HepG2 (cell line): ENCODE measurements around the gene CD177. TPM values are rescaled to one million over a fixed set of nuclear protein-coding genes. Genes with fewer than 3 reads are reported as not detected.

Experiments
- ATAC-seq: fragments of 200-7000 bp; cut with Tn5 transposase; 3 replicates; pipeline ENCODE4 v1.9.1; 2020; ENCODE audit warnings: mild to moderate bottlenecking, moderate library complexity
- BruUV-seq: library from RNA; stranded (reverse); fragments of 400-500 nt; replicated peaks from 2 replicates; lab custom pipeline; 2021; lab: Mats Ljungman, UMichigan
- CTCF ChIA-PET: fragments of 300-600 bp; formaldehyde crosslinking; extraction: SDS; loops from one replicate; lab custom pipeline; 2021; ENCODE audit warnings: low total read pairs, inconsistent platforms, low intra/inter-chr PET ratio; lab: Yijun Ruan, JAX
- POLR2A ChIA-PET: fragments of 350-600 bp; sonication (Branson Sonifier 250); formaldehyde crosslinking; loops from one replicate; lab custom pipeline; 2020; ENCODE audit warnings: antibody characterized with exemption, inconsistent platforms; lab: Yijun Ruan, JAX
- DNase-seq: peaks from one replicate; pipeline ENCODE4 v3.0.0-alpha.2; 2015; ENCODE audit warnings: low spot score
- FAIRE-seq: peaks from 3 replicates; lab custom pipeline; 2011; peaks lifted over from hg19 to GRCh38; lab: Jason Lieb, UNC
- H2AFZ ChIP-seq: one replicate; pipeline ENCODE4 v1.6.1; 2011; ENCODE audit warnings: low read length, inconsistent platforms
- H3K27ac ChIP-seq: fragments of 300-600 bp; 3 replicates; pipeline ENCODE4 v1.8.0; 2011; ENCODE audit warnings: mixed run types, mild to moderate bottlenecking, mixed read lengths, low read length, inconsistent platforms; ENCODE audit not compliant: insufficient read depth; ENCODE audit errors: extremely low read length
- H3K27me3 ChIP-seq, 2 experiments: fragments of 200-600 bp in 1 of 2; 2 replicates in 1 of 2; 3 replicates in 1 of 2; pipeline versions ENCODE4 v1.6.0 to v1.8.0; 2011; ENCODE audit warnings: low read length in 2 of 2, mild to moderate bottlenecking in 2 of 2, moderate library complexity in 2 of 2, inconsistent platforms in 1 of 2; ENCODE audit not compliant: insufficient read depth in 2 of 2, control insufficient read depth in 1 of 2
- H3K36me3 ChIP-seq, 2 experiments: fragments of 200-600 bp in 1 of 2; replicated peaks in 1 of 2; 2 replicates in 1 of 2; 3 replicates in 1 of 2; pipeline versions ENCODE4 v1.5.1 to v1.8.0; 2011; ENCODE audit warnings: low read length in 2 of 2, inconsistent platforms in 1 of 2; ENCODE audit not compliant: insufficient read depth in 2 of 2, control insufficient read depth in 1 of 2
- H3K4me1 ChIP-seq: 2 replicates; pipeline ENCODE4 v1.5.1; 2012; ENCODE audit warnings: low read length, inconsistent platforms; ENCODE audit not compliant: insufficient read depth
- H3K4me2 ChIP-seq: 2 replicates; pipeline ENCODE4 v1.6.0; 2011; ENCODE audit warnings: low read depth, low read length, inconsistent platforms
- H3K4me3 ChIP-seq, 3 experiments: fragments of 200-600 bp in 1 of 3; sonication (generic), shearing (Covaris generic) in 1 of 3; replicated peaks in 1 of 3; 2 replicates each; pipeline ENCODE4 v1.5.1; 2011 to 2016; ENCODE audit warnings: low read length in 3 of 3, inconsistent platforms in 2 of 3, low read depth in 2 of 3, mild to moderate bottlenecking in 2 of 3, control low read depth in 1 of 3, mixed read lengths in 1 of 3; ENCODE audit not compliant: insufficient read depth in 1 of 3
- H3K79me2 ChIP-seq: one replicate; pipeline ENCODE4 v1.6.1; 2011; ENCODE audit warnings: low read length, inconsistent platforms; ENCODE audit not compliant: insufficient read depth
- H3K9ac ChIP-seq: 2 replicates; pipeline ENCODE4 v1.6.0; 2011; ENCODE audit warnings: mild to moderate bottlenecking, low read depth, low read length, inconsistent platforms; ENCODE audit not compliant: insufficient read depth
- H3K9me3 ChIP-seq: 2 replicates; pipeline ENCODE4 v1.5.1; 2012; ENCODE audit warnings: mild to moderate bottlenecking, low read length
- H4K20me1 ChIP-seq: 2 replicates; pipeline ENCODE4 v1.6.0; 2011; ENCODE audit warnings: inconsistent platforms, mild to moderate bottlenecking, low read length, moderate library complexity; ENCODE audit not compliant: insufficient read depth
- ATF7-NPFF ChIP-seq: sonication (generic); formaldehyde crosslinking; IDR thresholded peaks from 2 replicates; pipeline ENCODE4 v1.8.1; 2023; ENCODE audit warnings: mild to moderate bottlenecking, low read depth, missing genetic modification reagents, moderate library complexity
- FOXP4 ChIP-seq: sonication (generic); formaldehyde crosslinking; IDR thresholded peaks from 2 replicates; pipeline ENCODE4 v1.4.0; 2020; ENCODE audit warnings: missing genetic modification reagents
- HDAC2 ChIP-seq: sonication (generic); formaldehyde crosslinking; IDR thresholded peaks from 2 replicates; pipeline ENCODE4 v1.4.0; 2020; ENCODE audit warnings: missing genetic modification reagents
- HDAC6 ChIP-seq: fragments of 200-600 bp; sonication (generic); IDR thresholded peaks from 2 replicates; pipeline ENCODE4 v1.7.0; 2017; ENCODE audit warnings: mild to moderate bottlenecking, antibody characterized with exemption, low read length, low read depth
- IKZF1 ChIP-seq: fragments of 450-650 bp; IDR thresholded peaks from 2 replicates; pipeline ENCODE4 v1.7.1; 2016
- KMT2B ChIP-seq: IDR thresholded peaks from 2 replicates; pipeline ENCODE4 v1.6.1; 2016; ENCODE audit warnings: missing genetic modification reagents, missing compliant biosample characterization
- PLRG1 ChIP-seq: fragments of 450-650 bp; conservative IDR thresholded peaks from 2 replicates; pipeline ENCODE4 v1.6.1; 2016
- RFX1 ChIP-seq: fragments of 450-650 bp; IDR thresholded peaks from 2 replicates; pipeline ENCODE4 v1.6.1; 2017
- RFX5 ChIP-seq: IDR thresholded peaks from 2 replicates; pipeline ENCODE4 v1.6.1; 2011; ENCODE audit warnings: low read depth, low read length, improper control_type of control experiment
- SMYD3 ChIP-seq: sonication (generic); formaldehyde crosslinking; IDR thresholded peaks from 2 replicates; pipeline ENCODE4 v1.8.1; 2023; ENCODE audit warnings: mild to moderate bottlenecking, missing genetic modification reagents
- ZBTB39 ChIP-seq: sonication (generic); formaldehyde crosslinking; IDR thresholded peaks from 2 replicates; pipeline ENCODE4 v1.5.0; 2020; ENCODE audit warnings: missing genetic modification reagents
- ZNF484 ChIP-seq: sonication (generic); formaldehyde crosslinking; IDR thresholded peaks from 2 replicates; pipeline ENCODE4 v1.5.1; 2020; ENCODE audit warnings: mild to moderate bottlenecking, low read depth, missing genetic modification reagents, borderline replicate concordance
- ZSCAN31 ChIP-seq: sonication (generic); formaldehyde crosslinking; IDR thresholded peaks from 2 replicates; pipeline ENCODE4 v1.5.0; 2020; ENCODE audit warnings: low read depth, mild to moderate bottlenecking, missing genetic modification reagents
- ZZZ3 ChIP-seq: sonication (generic); formaldehyde crosslinking; IDR thresholded peaks from 2 replicates; pipeline ENCODE4 v1.4.0; 2020; ENCODE audit warnings: missing genetic modification reagents, mild to moderate bottlenecking, borderline replicate concordance
- WGBS: methylation state at CpG from one replicate; pipeline ENCODE4 v1.1.6; 2017; ENCODE audit warnings: low lambda C conversion rate; 5-methylcytosine and 5-hydroxymethylcytosine counted together
- in situ Hi-C: cut with HindIII; loops from 2 replicates; pipeline ENCODE4 v1.10.0; 2017; ENCODE audit warnings: low pct_unique_long_range_greater_than_20kb; ENCODE audit not compliant: extremely low pct_ligation_motif_present
- intact Hi-C: fragments of 100-400 bp; cut with micrococcal nuclease; formaldehyde crosslinking; loops from one replicate; pipeline ENCODE4 v1.10.0; 2022; ENCODE audit not compliant: unreplicated experiment
- polyA plus RNA-seq, 8 experiments: library from polyadenylated mRNA; depleted of rRNA in 3 of 8; stranded (reverse) in 7 of 8; unstranded in 1 of 8; fragments of >200 nt; fragmentation: Illumina TruSeq in 4 of 8; extraction: Trizol in 4 of 8; gene quantifications; 2 replicates each; pipeline versions ENCODE4 v1.2.1 to v1.2.3, GENCODE V29; 2011 to 2016; ENCODE audit warnings: low read depth in 4 of 8, missing spikeins in 1 of 8, mixed read lengths in 1 of 8; ENCODE audit not compliant: insufficient read depth in 1 of 8
- total RNA-seq, 5 experiments: library from RNA; depleted of rRNA; stranded (reverse); fragments of >200 nt; fragmentation: Illumina TruSeq; extraction: Trizol; gene quantifications; 2 replicates each; pipeline ENCODE4 v1.2.3, GENCODE V29; 2016; ENCODE audit warnings: low read depth in 1 of 5
- TF ChIP-seq, protein P1 (sequence below): sonication (generic); formaldehyde crosslinking; IDR thresholded peaks from 2 replicates; pipeline ENCODE4 v1.4.0; 2020; ENCODE audit warnings: missing genetic modification reagents
- TF ChIP-seq, protein P2 (sequence below): sonication (generic); formaldehyde crosslinking; IDR thresholded peaks from 2 replicates; pipeline ENCODE4 v1.5.0; 2020; ENCODE audit warnings: mild to moderate bottlenecking, missing genetic modification reagents, borderline replicate concordance

Gene CD177
- total and polyA plus RNA-seq, 2 of the 13 experiments (the other 11 are each of a cell fraction or from before 2014, with no cell fraction given) = not detected

GRCh38 chr19:43331435-43332010 is 22.0 kb upstream of the CD177 start (continued):
- no peak for TF ChIP-seq ZBTB39 (CRISPR knock-in tag)

DNA sequence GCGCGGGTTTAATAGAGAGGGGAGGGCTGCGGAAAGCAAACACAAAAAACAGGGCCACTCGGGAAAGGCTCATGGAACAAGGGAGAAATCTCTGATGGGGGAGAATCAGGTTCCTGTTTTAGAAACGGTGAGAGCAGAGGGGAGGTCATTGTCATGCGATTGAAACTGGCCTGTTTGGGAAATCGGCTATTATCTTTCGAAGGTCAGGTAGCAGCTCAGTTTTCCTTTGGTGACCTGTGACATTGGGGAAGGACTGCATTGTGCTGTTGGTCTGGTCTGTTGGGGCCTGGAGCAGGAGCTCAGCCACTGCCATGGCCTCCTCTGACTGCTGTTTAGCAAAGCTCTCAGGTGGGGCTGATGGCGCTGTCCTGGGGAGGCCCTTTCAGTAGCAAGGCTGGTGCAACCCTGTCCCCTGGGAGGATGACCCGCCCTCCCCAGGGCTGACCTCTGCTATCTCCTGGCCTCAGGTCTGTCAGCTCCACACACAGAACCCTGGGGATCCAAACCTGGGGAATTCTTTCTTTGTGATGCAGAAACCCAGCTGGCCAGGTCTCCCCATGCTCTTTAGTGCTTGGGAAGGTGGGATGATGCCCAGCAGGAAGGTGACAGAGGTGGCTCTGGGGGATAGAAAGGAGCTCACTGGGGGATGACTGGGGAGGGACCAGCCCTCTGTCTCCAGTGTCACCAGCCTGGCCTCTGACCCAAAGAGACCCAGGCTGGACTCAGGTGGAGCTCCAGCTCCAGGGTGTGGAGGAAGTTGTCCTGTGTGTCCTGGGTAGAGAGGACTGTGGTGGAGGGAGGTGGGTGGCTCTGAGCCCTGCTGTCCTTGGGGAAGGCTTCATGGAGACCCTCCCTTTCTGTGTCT is 21.2 kb upstream of the CD177 start:
- no TSS peak for BruUV-seq
- ChIA-PET CTCF (no interaction called here), POLR2A (no interaction called here)
- Histone ChIP-seq H3K4me2 (no peak overlapping the region), H4K20me1 (no peaks in the 10 kb centered on the region), H3K36me3 (no peaks in the 10 kb centered on the region), H3K4me3 (no peak overlapping the region), H3K27ac (no peak overlapping the region), H3K9ac (no peak overlapping the region), H3K27me3 (peaks cover 4 to 13% of the 10 kb centered on the region in 2 experiments; a peak in 3 of 5 replicates), H3K79me2 (no peaks in the 10 kb centered on the region), H3K9me3 (no peaks in the 10 kb centered on the region), H2AFZ (no peak overlapping the region), H3K4me1 (no peaks in the 10 kb centered on the region)
- WGBS = 48% methylated on average over 7 of the region's 10 CpGs
- in situ Hi-C loops (no loop called here), intact Hi-C loops (no loop called here)
- DNase-seq = no peak
- TF ChIP-seq IKZF1 (no peak), HDAC2 (no peak), ZSCAN31 (CRISPR knock-in tag) (no peak), HDAC6 (no peak), KMT2B (CRISPR knock-in tag) (no peak), SMYD3 (no peak), PLRG1 (no peak), ZZZ3 (no peak), RFX5 (no peak), ZNF484 (CRISPR knock-in tag) (no peak), ATF7-NPFF (CRISPR knock-in tag) (no peak), RFX1 (no peak), FOXP4 (CRISPR knock-in tag) (no peak)
- TF ChIP-seq, protein P1, sequence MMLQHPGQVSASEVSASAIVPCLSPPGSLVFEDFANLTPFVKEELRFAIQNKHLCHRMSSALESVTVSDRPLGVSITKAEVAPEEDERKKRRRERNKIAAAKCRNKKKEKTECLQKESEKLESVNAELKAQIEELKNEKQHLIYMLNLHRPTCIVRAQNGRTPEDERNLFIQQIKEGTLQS (CRISPR knock-in tag) = no peak
- TF ChIP-seq, protein P2, sequence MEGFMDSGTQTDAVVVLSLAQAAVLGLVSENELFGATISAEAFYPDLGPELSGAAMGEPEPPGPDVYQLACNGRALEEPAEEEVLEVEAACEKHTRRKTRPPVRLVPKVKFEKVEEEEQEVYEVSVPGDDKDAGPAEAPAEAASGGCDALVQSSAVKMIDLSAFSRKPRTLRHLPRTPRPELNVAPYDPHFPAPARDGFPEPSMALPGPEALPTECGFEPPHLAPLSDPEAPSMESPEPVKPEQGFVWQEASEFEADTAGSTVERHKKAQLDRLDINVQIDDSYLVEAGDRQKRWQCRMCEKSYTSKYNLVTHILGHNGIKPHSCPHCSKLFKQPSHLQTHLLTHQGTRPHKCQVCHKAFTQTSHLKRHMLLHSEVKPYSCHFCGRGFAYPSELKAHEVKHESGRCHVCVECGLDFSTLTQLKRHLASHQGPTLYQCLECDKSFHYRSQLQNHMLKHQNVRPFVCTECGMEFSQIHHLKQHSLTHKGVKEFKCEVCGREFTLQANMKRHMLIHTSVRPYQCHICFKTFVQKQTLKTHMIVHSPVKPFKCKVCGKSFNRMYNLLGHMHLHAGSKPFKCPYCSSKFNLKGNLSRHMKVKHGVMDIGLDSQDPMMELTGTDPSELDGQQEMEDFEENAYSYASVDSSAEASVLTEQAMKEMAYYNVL (CRISPR knock-in tag) = no peak
- ATAC-seq = no peak
- FAIRE-seq = no peak
